ENCODE results near the gene POLR1E. TPM values are rescaled to one million over a fixed set of nuclear protein-coding genes. Genes with fewer than 3 reads are reported as not detected.

Gene POLR1E
- total RNA-seq, 1 experiment from 2014 or later, result 60.9 TPM

GRCh38 chr9:37452611-37453010 lies 33.1 kb upstream of the POLR1E start:
- H4K20me1 ChIP-seq (ENCODE audit: insufficient read depth), result peaks cover 32% of the 10 kb centered on the region
- peaks cover 100% of the 10 kb centered on the region for H3K79me2 ChIP-seq (ENCODE audit: insufficient read depth, low read length)
- peaks cover 11 to 40% of the 10 kb centered on the region in 2 experiments for H3K4me1 ChIP-seq (ENCODE audit: control insufficient read depth in 1 of 2, insufficient read depth in 2 of 2, low read length in 2 of 2)
- H3K9me3 ChIP-seq (ENCODE audit: control insufficient read depth in 1 of 2, insufficient read depth in 1 of 2, low read depth in 1 of 2, low read length in 2 of 2), result no peaks in the 10 kb centered on the region
- POLR2A ChIA-PET, result no interaction called here
- H3K27me3 ChIP-seq (ENCODE audit: insufficient read depth, low read length), result no peaks in the 10 kb centered on the region
- H3K4me2 ChIP-seq (ENCODE audit: low read length), result no peak overlapping the region
- BruUV-seq (replicated peaks), result no TSS peak
- TF ChIP-seq TCF7L2 (IDR thresholded peaks at IDR 0.05; ENCODE audit: borderline replicate concordance, extremely low read depth, insufficient read depth, insufficient read length) (no peak), POLR2AphosphoS5 (IDR thresholded peaks at IDR 0.05; ENCODE audit: low read depth, low read length) (no peak), EZH2phosphoT487 (IDR thresholded peaks at IDR 0.05; ENCODE audit: borderline replicate concordance) (no peak), CTCF (IDR thresholded peaks at IDR 0.05 in 2 of 3, conservative IDR thresholded peaks at IDR 0.05 in 1 of 3; ENCODE audit: borderline replicate concordance in 1 of 3, insufficient read depth in 1 of 3, low read depth in 2 of 3, low read length in 2 of 3) (no peak), MAX (IDR thresholded peaks at IDR 0.05) (no peak), EGR1 (IDR thresholded peaks at IDR 0.05; ENCODE audit: low read depth) (no peak), SIN3A (IDR thresholded peaks at IDR 0.05; ENCODE audit: low read depth) (no peak), REST (IDR thresholded peaks at IDR 0.05; ENCODE audit: low read depth) (no peak), RAD21 (IDR thresholded peaks at IDR 0.05; ENCODE audit: low read depth) (no peak), YY1 (IDR thresholded peaks at IDR 0.05; ENCODE audit: extremely low read depth, insufficient replicate concordance, low read depth, low read length) (no peak), ATF3 (IDR thresholded peaks at IDR 0.05) (no peak), ZFX (IDR thresholded peaks at IDR 0.05) (no peak), JUND (IDR thresholded peaks at IDR 0.05) (no peak), CBX3 (IDR thresholded peaks at IDR 0.05; ENCODE audit: low read depth) (no peak), EZH2 (IDR thresholded peaks at IDR 0.05) (no peak), FOSL1 (IDR thresholded peaks at IDR 0.05; ENCODE audit: low read depth) (no peak), CEBPB (IDR thresholded peaks at IDR 0.05; ENCODE audit: low read depth) (no peak)
- DNase-seq (ENCODE audit: low read depth, low spot score), result no peak
- ATAC-seq, result no peak
- H3K4me3 ChIP-seq (replicated peaks in 1 of 2; ENCODE audit: low read depth in 1 of 2, low read length in 2 of 2), result no peak overlapping the region
- H2AFZ ChIP-seq (ENCODE audit: low read depth, low read length, poor library complexity, severe bottlenecking), result no peak overlapping the region
- RAD21 ChIA-PET (ENCODE audit: low non-redundant PET in 1 of 2, low total read pairs in 2 of 2, uncharacterized antibody in 2 of 2, unreplicated experiment in 2 of 2), result no interaction called here
- no peak overlapping the region for H3K27ac ChIP-seq (ENCODE audit: low read depth, low read length)
- intact Hi-C loops (cut with micrococcal nuclease), result no loop called here
- H3K9ac ChIP-seq (ENCODE audit: low read length), result no peak overlapping the region
- CTCF ChIA-PET, result interaction anchor here (0.6 kb wide), 1 partner anchor 63 kb away, joined by 3 read pairs; no protein-coding TSS in a partner anchor
- peaks cover 0 to 20% of the 10 kb centered on the region in 2 experiments; a peak in 2 of 4 replicates for H3K36me3 ChIP-seq (ENCODE audit: control insufficient read depth in 1 of 2, insufficient read depth in 2 of 2, low read length in 2 of 2)
- no peaks in the 10 kb centered on the region for H3K9me2 ChIP-seq (ENCODE audit: insufficient read depth)
